ENCODE measurements around the gene XPNPEP2.

The XPNPEP2 gene

DNA sequence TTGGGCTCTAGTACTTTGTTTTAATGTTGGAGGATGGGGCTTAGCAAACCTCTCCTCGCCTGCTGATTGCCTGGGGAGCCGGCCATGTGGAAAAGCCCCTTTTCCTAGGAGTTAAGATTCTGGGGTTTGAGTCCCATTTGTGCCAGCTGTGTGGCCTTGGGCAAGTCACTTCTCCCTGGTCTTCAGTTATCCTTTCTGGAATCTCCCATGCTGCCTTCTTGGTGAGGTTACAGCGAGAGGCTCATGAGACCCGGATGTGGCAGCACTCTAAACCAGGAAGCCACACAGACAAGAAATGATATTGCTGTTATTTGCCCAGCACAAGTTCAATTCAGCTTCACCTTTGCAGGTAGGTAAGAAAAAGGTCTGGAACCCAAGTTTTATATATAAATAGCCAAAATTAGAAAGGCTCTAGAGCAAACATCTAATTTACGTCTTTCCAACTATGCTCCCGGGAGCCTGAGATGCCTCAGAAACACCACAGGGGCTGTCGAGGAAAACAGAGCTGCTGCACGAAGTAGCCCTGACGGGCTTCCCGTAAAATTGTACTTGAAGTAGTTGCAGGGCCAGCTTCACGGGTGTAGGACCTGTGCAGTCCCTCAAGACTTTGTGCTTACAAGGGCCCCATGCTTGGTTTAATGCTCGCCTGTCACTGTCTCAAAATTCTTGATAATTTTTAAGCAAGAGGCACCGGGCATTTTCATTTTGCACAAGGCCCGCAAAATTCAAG is 32.7 kb downstream of the XPNPEP2 start:
- no CpG with 5 or more reads among the region's 14 CpGs for WGBS (ENCODE audit: extremely low coverage, insufficient coverage, low lambda C conversion rate)
- no peak overlapping the region for H2BK120ac ChIP-seq (ENCODE audit: low read depth, low read length)
- H4K5ac ChIP-seq (ENCODE audit: low read length), result no peak overlapping the region
- H3K27me3 ChIP-seq (ENCODE audit: insufficient read depth, low read length, poor library complexity), result no peaks in the 10 kb centered on the region
- no peaks in the 10 kb centered on the region for H3K36me3 ChIP-seq (ENCODE audit: control insufficient read depth, insufficient read depth, low read length)
- H2BK15ac ChIP-seq (replicated peaks; ENCODE audit: low read depth), result no peak overlapping the region
- H2AK5ac ChIP-seq (ENCODE audit: low read length), result no peak overlapping the region
- H3K4me2 ChIP-seq (ENCODE audit: low read length), result no peak overlapping the region
- no peak overlapping the region for H3K56ac ChIP-seq (ENCODE audit: low read length)
- H4K8ac ChIP-seq (ENCODE audit: low read depth, low read length), result no peak overlapping the region
- H3K4ac ChIP-seq (ENCODE audit: low read depth, low read length), result no peak overlapping the region
- H3K4me3 ChIP-seq (ENCODE audit: low read length), result no peak overlapping the region
- no peak overlapping the region for H3K9ac ChIP-seq (ENCODE audit: low read length)
- H3K18ac ChIP-seq (ENCODE audit: low read length), result no peak overlapping the region
- no peaks in the 10 kb centered on the region for H3K79me1 ChIP-seq (ENCODE audit: low read length)
- DNase-seq, result no peak
- H2BK5ac ChIP-seq (ENCODE audit: low read length), result no peak overlapping the region
- no peaks in the 10 kb centered on the region for H3K4me1 ChIP-seq (ENCODE audit: control insufficient read depth, low read depth, low read length)
- H3K27ac ChIP-seq (ENCODE audit: low read depth, low read length), result no peak overlapping the region
- no peaks in the 10 kb centered on the region for H3K79me2 ChIP-seq (ENCODE audit: control insufficient read depth, insufficient read depth, low read length)
- H3K23ac ChIP-seq (ENCODE audit: low read length), result no peak overlapping the region

DNA sequence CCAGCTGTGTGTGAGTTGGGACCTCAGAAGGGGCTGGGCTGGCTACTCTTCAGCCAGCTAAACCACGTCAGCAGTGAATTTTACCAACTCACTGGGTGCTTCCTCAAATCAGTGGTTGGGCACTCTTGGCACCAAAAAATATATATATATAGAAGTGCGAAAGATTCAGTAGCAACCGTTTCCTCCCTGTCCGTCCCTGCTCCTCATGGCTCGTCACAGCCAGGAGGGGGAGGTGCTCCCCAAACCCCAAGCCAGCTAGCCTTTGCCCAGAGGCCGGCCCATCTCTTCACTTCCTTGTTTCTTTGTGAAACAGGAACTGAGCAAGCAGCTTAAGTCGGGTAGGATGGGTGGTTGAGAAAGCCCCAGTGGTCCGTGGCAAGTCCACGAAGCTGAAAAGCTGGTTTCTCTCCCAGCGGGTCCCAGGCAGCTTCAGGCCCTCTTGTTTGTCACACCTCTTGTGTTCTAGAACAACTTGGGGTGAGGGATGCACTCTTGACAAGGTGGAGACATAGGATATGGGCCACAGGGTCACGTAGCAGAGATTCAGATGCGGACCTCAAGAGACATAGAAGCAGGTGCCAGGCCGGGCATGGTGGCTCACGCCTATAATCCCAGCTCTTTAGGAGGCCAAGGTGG is 34.1 kb downstream of the XPNPEP2 start:
- no peak overlapping the region for H2BK15ac ChIP-seq (replicated peaks; ENCODE audit: low read depth)
- no peaks in the 10 kb centered on the region for H3K4me1 ChIP-seq (ENCODE audit: control insufficient read depth, low read depth, low read length)
- H3K23ac ChIP-seq (ENCODE audit: low read length), result no peak overlapping the region
- H3K18ac ChIP-seq (ENCODE audit: low read length), result no peak overlapping the region
- H2AK5ac ChIP-seq (ENCODE audit: low read length), result no peak overlapping the region
- no peak overlapping the region for H3K4me3 ChIP-seq (ENCODE audit: low read length)
- H3K36me3 ChIP-seq (ENCODE audit: control insufficient read depth, insufficient read depth, low read length), result no peaks in the 10 kb centered on the region
- no peak overlapping the region for H2BK5ac ChIP-seq (ENCODE audit: low read length)
- no peak overlapping the region for H4K5ac ChIP-seq (ENCODE audit: low read length)
- no peak overlapping the region for H3K56ac ChIP-seq (ENCODE audit: low read length)
- no peak overlapping the region for H4K8ac ChIP-seq (ENCODE audit: low read depth, low read length)
- no peak overlapping the region for H2BK120ac ChIP-seq (ENCODE audit: low read depth, low read length)
- H3K9ac ChIP-seq (ENCODE audit: low read length), result no peak overlapping the region
- H3K27ac ChIP-seq (ENCODE audit: low read depth, low read length), result no peak overlapping the region
- no peaks in the 10 kb centered on the region for H3K79me1 ChIP-seq (ENCODE audit: low read length)
- no peak for DNase-seq
- no CpG with 5 or more reads among the region's 14 CpGs for WGBS (ENCODE audit: extremely low coverage, insufficient coverage, low lambda C conversion rate)
- no peaks in the 10 kb centered on the region for H3K79me2 ChIP-seq (ENCODE audit: control insufficient read depth, insufficient read depth, low read length)
- H3K4me2 ChIP-seq (ENCODE audit: low read length), result no peak overlapping the region
- H3K4ac ChIP-seq (ENCODE audit: low read depth, low read length), result no peak overlapping the region
- no peaks in the 10 kb centered on the region for H3K27me3 ChIP-seq (ENCODE audit: insufficient read depth, low read length, poor library complexity)

DNA sequence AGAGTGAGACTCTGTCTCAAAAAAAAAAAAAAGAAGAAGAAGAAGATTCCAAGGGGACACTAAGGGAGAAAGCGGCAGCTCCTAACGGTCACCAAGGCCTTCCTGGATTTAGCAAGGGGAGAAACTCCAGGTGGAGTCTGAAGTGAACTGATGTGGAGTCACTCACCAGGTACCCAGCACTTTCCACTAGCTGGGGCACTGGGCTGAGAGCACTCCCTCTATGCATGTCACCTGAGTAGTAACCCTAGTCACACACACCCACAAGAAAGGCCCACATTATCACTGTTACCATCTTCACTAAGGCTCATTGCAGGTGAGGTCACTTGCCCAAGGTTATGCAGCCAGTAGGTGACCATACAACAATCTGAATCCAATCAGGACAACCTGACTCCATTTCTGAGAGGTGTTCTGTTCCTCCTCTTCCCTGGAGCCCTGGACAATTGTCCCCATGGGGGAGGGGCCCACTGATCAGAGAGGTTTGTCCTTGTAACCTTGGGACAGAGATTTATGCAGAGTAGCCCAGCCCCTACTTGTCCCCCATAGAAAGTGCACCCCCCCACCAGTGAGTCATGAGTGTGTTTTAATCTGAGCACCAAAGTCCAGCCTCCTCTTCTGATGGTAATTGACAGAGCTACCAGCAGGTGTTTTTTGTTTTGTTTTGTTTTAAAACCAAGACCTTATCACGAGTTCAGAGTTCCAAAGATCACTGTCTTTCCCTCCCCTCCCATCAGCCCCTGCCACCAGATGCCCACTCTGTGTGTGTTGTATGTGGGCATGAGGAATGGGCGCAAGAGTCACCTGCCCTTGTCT is 35.1 kb downstream of the XPNPEP2 start:
- no peak overlapping the region for H2BK15ac ChIP-seq (replicated peaks; ENCODE audit: low read depth)
- no peak overlapping the region for H3K4me2 ChIP-seq (ENCODE audit: low read length)
- DNase-seq, result no peak
- H3K27me3 ChIP-seq (ENCODE audit: insufficient read depth, low read length, poor library complexity), result no peaks in the 10 kb centered on the region
- H3K79me1 ChIP-seq (ENCODE audit: low read length), result no peaks in the 10 kb centered on the region
- H3K4me3 ChIP-seq (ENCODE audit: low read length), result no peak overlapping the region
- no peak overlapping the region for H2BK5ac ChIP-seq (ENCODE audit: low read length)
- no peak overlapping the region for H3K4ac ChIP-seq (ENCODE audit: low read depth, low read length)
- H3K79me2 ChIP-seq (ENCODE audit: control insufficient read depth, insufficient read depth, low read length), result no peaks in the 10 kb centered on the region
- no CpG with 5 or more reads among the region's 4 CpGs for WGBS (ENCODE audit: extremely low coverage, insufficient coverage, low lambda C conversion rate)
- no peaks in the 10 kb centered on the region for H3K4me1 ChIP-seq (ENCODE audit: control insufficient read depth, low read depth, low read length)
- no peak overlapping the region for H3K56ac ChIP-seq (ENCODE audit: low read length)
- H4K5ac ChIP-seq (ENCODE audit: low read length), result no peak overlapping the region
- no peak overlapping the region for H3K18ac ChIP-seq (ENCODE audit: low read length)
- H2BK120ac ChIP-seq (ENCODE audit: low read depth, low read length), result no peak overlapping the region
- no peak overlapping the region for H2AK5ac ChIP-seq (ENCODE audit: low read length)
- H3K27ac ChIP-seq (ENCODE audit: low read depth, low read length), result no peak overlapping the region
- no peak overlapping the region for H3K23ac ChIP-seq (ENCODE audit: low read length)
- H3K36me3 ChIP-seq (ENCODE audit: control insufficient read depth, insufficient read depth, low read length), result no peaks in the 10 kb centered on the region
- no peak overlapping the region for H3K9ac ChIP-seq (ENCODE audit: low read length)
- no peak overlapping the region for H4K8ac ChIP-seq (ENCODE audit: low read depth, low read length)

DNA sequence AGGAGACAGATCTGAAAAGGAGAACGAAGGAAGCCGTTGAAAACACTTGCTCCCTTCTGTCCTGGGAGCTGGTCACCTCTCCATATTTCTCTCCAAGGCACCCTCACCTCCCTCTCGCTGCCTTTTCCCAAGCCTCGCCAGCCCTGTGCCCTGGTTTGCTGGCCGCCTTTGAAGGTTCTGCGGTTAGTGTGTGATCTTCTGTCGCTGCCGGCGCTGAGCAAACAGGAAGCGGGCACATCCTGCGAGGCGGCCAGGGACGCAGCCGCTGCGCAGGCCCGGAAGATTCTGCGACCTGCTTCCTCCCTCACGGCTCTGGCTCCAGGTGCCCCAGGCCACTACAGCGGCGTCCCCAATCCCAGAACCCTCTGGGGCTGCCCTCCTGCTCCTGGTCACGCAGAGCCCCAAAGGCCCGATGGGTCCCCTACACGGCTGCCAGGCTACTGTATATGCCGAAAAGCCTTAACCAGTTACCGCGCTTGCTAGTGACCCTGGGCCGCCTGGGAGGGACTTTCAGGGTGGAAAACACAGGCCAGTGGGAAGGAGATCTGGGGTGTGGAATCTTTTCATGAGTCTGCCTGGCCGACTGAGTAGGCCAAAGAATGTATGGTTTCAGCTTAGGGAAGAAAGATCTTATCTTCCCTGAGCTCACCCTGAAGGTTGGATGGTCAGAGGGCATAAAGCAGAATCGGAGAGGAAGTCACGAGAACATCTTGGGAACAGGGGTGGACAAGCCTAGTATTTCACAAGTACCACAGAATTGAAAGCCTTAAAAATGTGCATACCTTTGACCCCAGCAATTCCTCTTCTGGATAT is 38.6 kb downstream of the XPNPEP2 start:
- Histone ChIP-seq H3K27me3 (ENCODE audit: insufficient read depth, low read length, poor library complexity) (no peaks in the 10 kb centered on the region), H2BK5ac (ENCODE audit: low read length) (no peak overlapping the region), H3K23ac (ENCODE audit: low read length) (no peak overlapping the region), H3K9ac (ENCODE audit: low read length) (no peak overlapping the region), H3K4me2 (ENCODE audit: low read length) (no peak overlapping the region), H3K27ac (ENCODE audit: low read depth, low read length) (no peak overlapping the region), H3K18ac (ENCODE audit: low read length) (no peak overlapping the region), H3K4me1 (ENCODE audit: control insufficient read depth, low read depth, low read length) (no peaks in the 10 kb centered on the region), H3K36me3 (ENCODE audit: control insufficient read depth, insufficient read depth, low read length) (no peaks in the 10 kb centered on the region), H3K79me1 (ENCODE audit: low read length) (no peaks in the 10 kb centered on the region), H3K79me2 (ENCODE audit: control insufficient read depth, insufficient read depth, low read length) (no peaks in the 10 kb centered on the region), H2BK120ac (ENCODE audit: low read depth, low read length) (no peak overlapping the region), H3K4ac (ENCODE audit: low read depth, low read length) (no peak overlapping the region), H2BK15ac (replicated peaks; ENCODE audit: low read depth) (no peak overlapping the region), H3K56ac (ENCODE audit: low read length) (no peak overlapping the region), H4K8ac (ENCODE audit: low read depth, low read length) (no peak overlapping the region), H4K5ac (ENCODE audit: low read length) (no peak overlapping the region), H3K4me3 (ENCODE audit: low read length) (no peak overlapping the region), H2AK5ac (ENCODE audit: low read length) (no peak overlapping the region)
- no CpG with 5 or more reads among the region's 30 CpGs for WGBS (ENCODE audit: extremely low coverage, insufficient coverage, low lambda C conversion rate)
- DNase-seq, result no peak

DNA sequence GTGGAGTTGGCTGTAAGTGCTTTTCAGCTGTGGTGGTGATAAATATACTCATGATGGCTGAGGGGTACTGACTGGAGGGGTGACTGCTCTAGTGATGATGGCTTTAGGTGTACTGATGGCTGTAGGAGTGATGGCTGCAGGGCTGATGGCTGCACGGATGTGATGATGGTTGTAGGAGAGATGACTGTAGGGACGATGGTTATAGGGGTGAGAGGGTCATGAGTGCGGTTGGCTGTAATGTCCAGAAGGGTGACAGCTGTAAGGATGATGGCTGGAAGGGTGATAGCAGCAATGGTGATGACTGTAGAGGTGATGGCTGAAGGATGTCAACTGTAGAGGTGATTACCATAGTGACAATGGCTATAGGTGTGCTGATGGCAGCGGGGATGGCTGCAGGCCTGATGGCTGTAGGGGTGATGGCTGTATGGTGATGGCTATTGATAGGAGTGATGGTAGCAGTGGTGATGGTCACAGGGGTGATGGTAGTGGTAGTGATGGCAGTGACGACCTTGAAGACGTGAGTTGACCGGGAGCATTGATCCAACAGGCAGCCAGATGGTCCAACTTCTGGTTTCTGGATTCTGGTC is 40.4 kb downstream of the XPNPEP2 start:
- Histone ChIP-seq H4K5ac (ENCODE audit: low read length) (no peak overlapping the region), H3K36me3 (ENCODE audit: control insufficient read depth, insufficient read depth, low read length) (no peaks in the 10 kb centered on the region), H3K18ac (ENCODE audit: low read length) (no peak overlapping the region), H3K4ac (ENCODE audit: low read depth, low read length) (no peak overlapping the region), H3K4me1 (ENCODE audit: control insufficient read depth, low read depth, low read length) (no peaks in the 10 kb centered on the region), H2BK15ac (replicated peaks; ENCODE audit: low read depth) (no peak overlapping the region), H3K9ac (ENCODE audit: low read length) (no peak overlapping the region), H3K27me3 (ENCODE audit: insufficient read depth, low read length, poor library complexity) (no peaks in the 10 kb centered on the region), H4K8ac (ENCODE audit: low read depth, low read length) (no peak overlapping the region), H3K79me2 (ENCODE audit: control insufficient read depth, insufficient read depth, low read length) (no peaks in the 10 kb centered on the region), H3K4me2 (ENCODE audit: low read length) (no peak overlapping the region), H3K23ac (ENCODE audit: low read length) (no peak overlapping the region), H2AK5ac (ENCODE audit: low read length) (no peak overlapping the region), H3K79me1 (ENCODE audit: low read length) (no peaks in the 10 kb centered on the region), H3K56ac (ENCODE audit: low read length) (no peak overlapping the region), H2BK120ac (ENCODE audit: low read depth, low read length) (no peak overlapping the region), H2BK5ac (ENCODE audit: low read length) (no peak overlapping the region), H3K4me3 (ENCODE audit: low read length) (no peak overlapping the region), H3K27ac (ENCODE audit: low read depth, low read length) (no peak overlapping the region)
- no CpG with 5 or more reads among the region's 7 CpGs for WGBS (ENCODE audit: extremely low coverage, insufficient coverage, low lambda C conversion rate)
- DNase-seq, result no peak
